Parathyroid adenoma (tissue), 2 donors: ENCODE results near the gene SLC23A2.

ENCODE experiments used
- H2AFZ ChIP-seq: fragments of 300-600 bp; sonication (generic); one replicate; pipeline ENCODE4 v1.7.0; 2017; ENCODE audit warnings: antibody characterized with exemption, mild to moderate bottlenecking
- H3K27ac ChIP-seq: fragments of 300-600 bp; sonication (generic); one replicate; pipeline ENCODE4 v1.7.0; 2017
- H3K27me3 ChIP-seq: fragments of 300-600 bp; sonication (generic); one replicate; pipeline ENCODE4 v1.7.0; 2017; ENCODE audit warnings: low read length; ENCODE audit not compliant: control insufficient read depth, insufficient read depth
- H3K36me3 ChIP-seq: fragments of 300-600 bp; sonication (generic); one replicate; pipeline ENCODE4 v1.7.0; 2017; ENCODE audit warnings: low read length; ENCODE audit not compliant: control insufficient read depth, insufficient read depth
- H3K4me1 ChIP-seq: fragments of 300-600 bp; sonication (generic); one replicate; pipeline ENCODE4 v1.7.0; 2017; ENCODE audit warnings: control low read depth
- H3K4me2 ChIP-seq: fragments of 300-600 bp; sonication (generic); one replicate; pipeline ENCODE4 v1.7.0; 2017; ENCODE audit warnings: low read length
- H3K4me3 ChIP-seq: fragments of 300-600 bp; sonication (generic); one replicate; pipeline ENCODE4 v1.7.0; 2017; ENCODE audit warnings: low read depth, low read length
- H3K79me2 ChIP-seq: fragments of 300-600 bp; sonication (generic); one replicate; pipeline ENCODE4 v1.7.0; 2017; ENCODE audit warnings: control low read depth
- H3K9ac ChIP-seq: fragments of 300-600 bp; sonication (generic); one replicate; pipeline ENCODE4 v1.7.0; 2017; ENCODE audit warnings: mild to moderate bottlenecking
- H3K9me3 ChIP-seq: fragments of 300-600 bp; sonication (generic); one replicate; pipeline ENCODE4 v1.7.0; 2017; ENCODE audit warnings: low read length; ENCODE audit not compliant: control insufficient read depth
- CTCF ChIP-seq: fragments of 300-600 bp; sonication (generic); IDR thresholded peaks from one replicate; pipeline ENCODE4 v1.7.0; 2017; ENCODE audit warnings: antibody characterized with exemption, mild to moderate bottlenecking
- donor health status: primary hyperparathyroidism.

The SLC23A2 gene

GRCh38 chr20:4897600-4897999 is 103.7 kb downstream of the SLC23A2 start:
- Histone ChIP-seq H3K27me3 (no peaks in the 10 kb centered on the region), H3K4me3 (no peak overlapping the region), H3K4me1 (no peaks in the 10 kb centered on the region), H3K27ac (no peak overlapping the region), H3K9me3 (no peaks in the 10 kb centered on the region), H3K79me2 (peaks cover 15% of the 10 kb centered on the region), H3K36me3 (no peaks in the 10 kb centered on the region), H3K4me2 (no peak overlapping the region), H3K9ac (no peak overlapping the region), H2AFZ (no peak overlapping the region)
- TF ChIP-seq CTCF: no peak

GRCh38 chr20:4896971-4897497 is 104.3 kb downstream of the SLC23A2 start:
- Histone ChIP-seq H2AFZ (no peak overlapping the region), H3K4me2 (no peak overlapping the region), H3K79me2 (peaks cover 11% of the 10 kb centered on the region), H3K9ac (no peak overlapping the region), H3K9me3 (no peaks in the 10 kb centered on the region), H3K4me1 (no peaks in the 10 kb centered on the region), H3K4me3 (no peak overlapping the region), H3K36me3 (no peaks in the 10 kb centered on the region), H3K27me3 (no peaks in the 10 kb centered on the region), H3K27ac (no peak overlapping the region)
- TF ChIP-seq CTCF: no peak

DNA sequence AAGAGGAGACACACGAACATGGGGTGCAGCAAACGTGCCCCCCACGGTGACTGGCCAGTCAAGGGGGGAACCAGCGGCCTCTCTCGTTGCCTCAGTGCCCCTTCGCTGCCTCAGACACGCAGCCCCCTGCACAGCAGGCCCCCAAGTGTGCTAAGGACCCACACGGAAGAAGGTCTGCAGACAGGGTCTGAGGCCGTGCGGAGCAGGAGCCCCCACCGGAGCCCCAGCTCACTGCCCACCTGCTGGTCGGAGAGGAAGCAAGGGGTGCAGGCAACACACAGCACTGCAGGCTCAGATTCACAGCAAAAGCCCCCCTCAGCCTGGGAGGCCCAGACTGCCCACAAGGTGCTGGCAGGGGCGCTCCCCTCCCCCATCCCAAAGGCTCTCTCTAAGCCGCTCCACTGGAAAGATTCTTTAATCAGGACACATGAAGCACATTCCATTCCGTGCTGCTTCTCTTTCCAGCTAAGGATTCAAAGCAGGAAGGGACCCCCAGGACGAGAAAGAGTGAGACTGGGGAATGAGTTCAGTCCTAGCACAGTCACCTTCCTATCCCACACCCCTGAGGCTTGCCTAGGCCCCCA is 105.1 kb downstream of the SLC23A2 start:
- Histone ChIP-seq H3K4me1 (no peaks in the 10 kb centered on the region), H2AFZ (no peak overlapping the region), H3K9me3 (no peaks in the 10 kb centered on the region)

GRCh38 chr20:4894981-4895381 is 106.3 kb downstream of the SLC23A2 start:
- H3K9ac ChIP-seq: no peak overlapping the region
- no peaks in the 10 kb centered on the region for H3K27me3 ChIP-seq
- H3K4me2 ChIP-seq: no peak overlapping the region
- H3K27ac ChIP-seq: no peak overlapping the region
- H3K4me3 ChIP-seq: no peak overlapping the region
- no peak overlapping the region for H2AFZ ChIP-seq
- no peaks in the 10 kb centered on the region for H3K9me3 ChIP-seq
- H3K79me2 ChIP-seq: peaks cover 11% of the 10 kb centered on the region
- H3K4me1 ChIP-seq: no peaks in the 10 kb centered on the region
- TF ChIP-seq CTCF: no peak
- H3K36me3 ChIP-seq: no peaks in the 10 kb centered on the region

More for the DNA sequence above, 105.1 kb downstream of the SLC23A2 start:
- Histone ChIP-seq H3K4me3 (no peak overlapping the region), H3K4me2 (no peak overlapping the region), H3K79me2 (peaks cover 11% of the 10 kb centered on the region), H3K27me3 (no peaks in the 10 kb centered on the region), H3K9ac (no peak overlapping the region), H3K36me3 (no peaks in the 10 kb centered on the region), H3K27ac (no peak overlapping the region)
- TF ChIP-seq CTCF: no peak

GRCh38 chr20:4894409-4894808 is 106.9 kb downstream of the SLC23A2 start:
- Histone ChIP-seq H3K36me3 (no peaks in the 10 kb centered on the region), H3K4me2 (no peak overlapping the region), H3K79me2 (peaks cover 11% of the 10 kb centered on the region), H3K27me3 (no peaks in the 10 kb centered on the region), H2AFZ (no peak overlapping the region), H3K4me3 (no peak overlapping the region), H3K4me1 (no peaks in the 10 kb centered on the region), H3K9ac (no peak overlapping the region), H3K9me3 (no peaks in the 10 kb centered on the region), H3K27ac (no peak overlapping the region)
- no peak for TF ChIP-seq CTCF
